ENCODE results near the gene SCARF2. TPM values are rescaled to one million over a fixed set of nuclear protein-coding genes. Genes with fewer than 3 reads are reported as not detected.
A peak's percentile ranks its signal among the peaks of the same experiment; 100 is the strongest.

The SCARF2 gene
- total and polyA plus RNA-seq, 5 donors from 2014 or later: 0.70 to 6.9 (median 1.5) TPM

GRCh38 chr22:20427104-20427944 is 10.3 kb downstream of the SCARF2 start:
- peaks cover 0 to 3% (median 0%) of the 10 kb centered on the region in 7 donors for H3K9me3 Mint-ChIP-seq
- H3K4me1 Mint-ChIP-seq: peaks cover 0 to 29% (median 12%) of the 10 kb centered on the region in 4 donors
- H3K4me3 ChIP-seq (ENCODE audit: low read depth, low read length): no peak overlapping the region
- peaks cover 40% of the 10 kb centered on the region for H3K27me3 Mint-ChIP-seq
- peaks cover 46% of the 10 kb centered on the region for H3K4me1 ChIP-seq (ENCODE audit: control insufficient read depth, insufficient read depth, low read length, poor library complexity, severe bottlenecking)
- H3K27ac ChIP-seq (ENCODE audit: insufficient read depth, low read length, poor library complexity, severe bottlenecking): no peak overlapping the region
- no peaks in the 10 kb centered on the region for H3K9me3 ChIP-seq (ENCODE audit: control insufficient read depth in 2 of 2, low read length in 2 of 2)
- no peaks in the 10 kb centered on the region for H3K36me3 ChIP-seq (ENCODE audit: control insufficient read depth, insufficient read depth, low read length)
- ATAC-seq (ENCODE audit: low read depth in 2 of 2) (no peak), DNase-seq (no peak)
- H3K27ac Mint-ChIP-seq: peak overlapping the region in 1 of 3 donors; percentile 45
- peaks cover 6% of the 10 kb centered on the region for H3K36me3 Mint-ChIP-seq
- no peaks in the 10 kb centered on the region for H3K27me3 ChIP-seq (ENCODE audit: control insufficient read depth, insufficient read depth, low read length)
- peak overlapping the region; percentile 26 to 68 (median 52) for H3K4me3 Mint-ChIP-seq

- ATAC-seq (ENCODE audit: low read depth in 2 of 2) (no peak), DNase-seq (no peak)
- Histone ChIP-seq H3K4me3 (ENCODE audit: low read depth, low read length) (no peak overlapping the region), H3K27ac (ENCODE audit: insufficient read depth, low read length, poor library complexity, severe bottlenecking) (no peak overlapping the region), H3K4me1 (ENCODE audit: control insufficient read depth, insufficient read depth, low read length, poor library complexity, severe bottlenecking) (peaks cover 38% of the 10 kb centered on the region), H3K9me3 (ENCODE audit: control insufficient read depth in 2 of 2, low read length in 2 of 2) (no peaks in the 10 kb centered on the region), H3K36me3 (ENCODE audit: control insufficient read depth, insufficient read depth, low read length) (no peaks in the 10 kb centered on the region), H3K27me3 (ENCODE audit: control insufficient read depth, insufficient read depth, low read length) (no peaks in the 10 kb centered on the region)
- peaks cover 0 to 3% (median 0%) of the 10 kb centered on the region in 7 donors for H3K9me3 Mint-ChIP-seq
- H3K4me3 Mint-ChIP-seq: peak overlapping the region; percentile 51 to 67 (median 56)
- H3K27me3 Mint-ChIP-seq: peaks cover 40% of the 10 kb centered on the region
- H3K4me1 Mint-ChIP-seq: peaks cover 0 to 26% (median 12%) of the 10 kb centered on the region in 4 donors
- peaks cover 6% of the 10 kb centered on the region for H3K36me3 Mint-ChIP-seq
- H3K27ac Mint-ChIP-seq: no peak overlapping the region
Observed at GRCh38 chr22:20426259-20426615, 11.4 kb downstream of the SCARF2 start.

GRCh38 chr22:20425566-20426258 is 11.9 kb downstream of the SCARF2 start:
- no peak overlapping the region for H3K4me3 Mint-ChIP-seq
- H3K36me3 Mint-ChIP-seq: peaks cover 6% of the 10 kb centered on the region
- no peak overlapping the region for H3K27ac ChIP-seq (ENCODE audit: insufficient read depth, low read length, poor library complexity, severe bottlenecking)
- DNase-seq (no peak), ATAC-seq (ENCODE audit: low read depth in 2 of 2) (no peak)
- H3K4me3 ChIP-seq (ENCODE audit: low read depth, low read length): no peak overlapping the region
- H3K4me1 ChIP-seq (ENCODE audit: control insufficient read depth, insufficient read depth, low read length, poor library complexity, severe bottlenecking): peaks cover 32% of the 10 kb centered on the region
- H3K4me1 Mint-ChIP-seq: peaks cover 0 to 24% (median 12%) of the 10 kb centered on the region in 4 donors
- H3K9me3 Mint-ChIP-seq: peaks cover 0 to 3% (median 0%) of the 10 kb centered on the region in 7 donors
- no peaks in the 10 kb centered on the region for H3K27me3 ChIP-seq (ENCODE audit: control insufficient read depth, insufficient read depth, low read length)
- H3K36me3 ChIP-seq (ENCODE audit: control insufficient read depth, insufficient read depth, low read length): no peaks in the 10 kb centered on the region
- H3K27ac Mint-ChIP-seq: no peak overlapping the region
- no peaks in the 10 kb centered on the region for H3K9me3 ChIP-seq (ENCODE audit: control insufficient read depth in 2 of 2, low read length in 2 of 2)
- H3K27me3 Mint-ChIP-seq: peaks cover 39% of the 10 kb centered on the region

GRCh38 chr22:20424932-20425565 is 12.6 kb downstream of the SCARF2 start:
- no peak overlapping the region for H3K4me3 ChIP-seq (ENCODE audit: low read depth, low read length)
- peaks cover 33% of the 10 kb centered on the region for H3K27me3 Mint-ChIP-seq
- ATAC-seq (ENCODE audit: low read depth in 2 of 2) (no peak), DNase-seq (no peak)
- no peaks in the 10 kb centered on the region for H3K36me3 ChIP-seq (ENCODE audit: control insufficient read depth, insufficient read depth, low read length)
- peaks cover 26% of the 10 kb centered on the region for H3K4me1 ChIP-seq (ENCODE audit: control insufficient read depth, insufficient read depth, low read length, poor library complexity, severe bottlenecking)
- H3K4me3 Mint-ChIP-seq: peak overlapping the region in 2 of 4 donors; percentile 35 to 59
- H3K4me1 Mint-ChIP-seq: peaks cover 0 to 18% (median 12%) of the 10 kb centered on the region in 4 donors
- no peak overlapping the region for H3K27ac ChIP-seq (ENCODE audit: insufficient read depth, low read length, poor library complexity, severe bottlenecking)
- H3K27me3 ChIP-seq (ENCODE audit: control insufficient read depth, insufficient read depth, low read length): no peaks in the 10 kb centered on the region
- no peak overlapping the region for H3K27ac Mint-ChIP-seq
- H3K9me3 Mint-ChIP-seq: peaks cover 0 to 3% (median 0%) of the 10 kb centered on the region in 7 donors
- no peaks in the 10 kb centered on the region for H3K9me3 ChIP-seq (ENCODE audit: control insufficient read depth in 2 of 2, low read length in 2 of 2)
- peaks cover 6% of the 10 kb centered on the region for H3K36me3 Mint-ChIP-seq

GRCh38 chr22:20424568-20424931 is 13.1 kb downstream of the SCARF2 start:
- no peak overlapping the region for H3K4me3 ChIP-seq (ENCODE audit: low read depth, low read length)
- Mint-ChIP-seq H3K27ac (no peak overlapping the region), H3K9me3 (peaks cover 0 to 3% (median 0%) of the 10 kb centered on the region in 7 donors), H3K4me1 (peaks cover 0 to 18% (median 11%) of the 10 kb centered on the region in 4 donors), H3K36me3 (peaks cover 6% of the 10 kb centered on the region), H3K27me3 (peaks cover 33% of the 10 kb centered on the region), H3K4me3 (peak overlapping the region in 2 of 4 donors; percentile 62 to 70)
- no peaks in the 10 kb centered on the region for H3K9me3 ChIP-seq (ENCODE audit: control insufficient read depth in 2 of 2, low read length in 2 of 2)
- no peak overlapping the region for H3K27ac ChIP-seq (ENCODE audit: insufficient read depth, low read length, poor library complexity, severe bottlenecking)
- no peak for DNase-seq
- no peaks in the 10 kb centered on the region for H3K27me3 ChIP-seq (ENCODE audit: control insufficient read depth, insufficient read depth, low read length)
- ATAC-seq (ENCODE audit: low read depth in 2 of 2): no peak
- peaks cover 21% of the 10 kb centered on the region for H3K4me1 ChIP-seq (ENCODE audit: control insufficient read depth, insufficient read depth, low read length, poor library complexity, severe bottlenecking)
- H3K36me3 ChIP-seq (ENCODE audit: control insufficient read depth, insufficient read depth, low read length): no peaks in the 10 kb centered on the region

DNA sequence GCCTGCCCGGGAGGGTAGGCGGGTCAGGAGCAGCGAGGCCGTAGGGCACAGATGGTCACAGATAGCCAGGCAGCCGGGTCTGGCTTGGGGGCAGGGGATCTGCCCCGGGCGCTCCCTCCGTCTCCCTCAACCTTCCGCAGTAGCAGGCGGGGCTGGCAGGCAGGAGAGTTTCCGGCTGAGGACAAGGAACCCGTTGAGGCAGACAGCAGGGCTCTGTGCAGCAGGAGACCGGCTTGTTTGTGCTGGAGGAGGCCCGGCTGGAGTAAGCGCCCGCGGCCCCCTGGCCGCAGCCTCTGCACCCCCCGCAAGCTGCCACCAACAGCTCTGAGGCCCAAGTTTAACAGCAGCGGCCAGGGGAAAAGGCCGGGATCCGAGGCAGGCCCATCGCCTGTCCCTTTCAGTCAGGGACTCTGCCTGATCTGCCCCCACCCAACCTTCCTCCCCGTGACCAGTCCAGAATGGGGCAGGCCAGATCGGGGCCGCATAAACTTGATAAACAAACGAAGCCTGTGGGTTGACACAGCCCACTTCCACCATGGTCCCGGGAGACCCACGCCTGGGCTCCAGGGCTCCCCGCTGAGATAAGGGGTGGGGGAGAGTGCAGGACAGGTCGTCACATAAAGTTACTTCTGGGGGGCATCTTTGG is 13.6 kb downstream of the SCARF2 start:
- Mint-ChIP-seq H3K4me1 (peaks cover 0 to 15% (median 10%) of the 10 kb centered on the region in 4 donors), H3K4me3 (peak overlapping the region in 3 of 4 donors; percentile 62 to 86 (median 70)), H3K27me3 (peaks cover 31% of the 10 kb centered on the region), H3K9me3 (peaks cover 0 to 3% (median 0%) of the 10 kb centered on the region in 7 donors), H3K36me3 (peaks cover 6% of the 10 kb centered on the region), H3K27ac (no peak overlapping the region)
- DNase-seq (no peak), ATAC-seq (ENCODE audit: low read depth in 2 of 2) (no peak)
- Histone ChIP-seq H3K4me3 (ENCODE audit: low read depth, low read length) (no peak overlapping the region), H3K27me3 (ENCODE audit: control insufficient read depth, insufficient read depth, low read length) (no peaks in the 10 kb centered on the region), H3K9me3 (ENCODE audit: control insufficient read depth in 2 of 2, low read length in 2 of 2) (no peaks in the 10 kb centered on the region), H3K36me3 (ENCODE audit: control insufficient read depth, insufficient read depth, low read length) (no peaks in the 10 kb centered on the region), H3K27ac (ENCODE audit: insufficient read depth, low read length, poor library complexity, severe bottlenecking) (no peak overlapping the region), H3K4me1 (ENCODE audit: control insufficient read depth, insufficient read depth, low read length, poor library complexity, severe bottlenecking) (peaks cover 16% of the 10 kb centered on the region)
